GM12878 (cell line): ENCODE measurements around the gene PRPF6. TPM values are rescaled to one million over a fixed set of nuclear protein-coding genes. Genes with fewer than 3 reads are reported as not detected.

Source experiments
- ATAC-seq: fragments of 200-7000 bp; cut with Tn5 transposase; 3 replicates; pipeline ENCODE4 v1.9.1; 2020; ENCODE audit warnings: mild to moderate bottlenecking, moderate library complexity
- BruUV-seq: library from RNA; stranded (reverse); fragments of 400-500 nt; replicated peaks from 2 replicates; lab custom pipeline; 2021; lab: Mats Ljungman, UMichigan
- CTCF ChIA-PET: fragments of 300-600 bp; sonication (Branson Sonifier 250); formaldehyde crosslinking; extraction: SDS; loops from one replicate; lab custom pipeline; 2021; ENCODE audit warnings: inconsistent platforms; lab: Yijun Ruan, JAX
- POLR2A ChIA-PET: fragments of 350-600 bp; formaldehyde crosslinking; extraction: SDS; loops from one replicate; lab custom pipeline; 2021; ENCODE audit warnings: inconsistent platforms; lab: Charles Lee
- RAD21 ChIA-PET: fragments of 300-600 bp; sonication (Branson Sonifier 250); formaldehyde crosslinking; loops from one replicate; lab custom pipeline; 2023; ENCODE audit warnings: antibody characterized with exemption; ENCODE audit not compliant: unreplicated experiment; lab: Charles Lee
- SMC1A ChIA-PET: fragments of 300-600 bp; sonication (Branson Sonifier 250); formaldehyde crosslinking; loops from one replicate; lab custom pipeline; 2023; ENCODE audit not compliant: unreplicated experiment, uncharacterized antibody; lab: Charles Lee
- DNase-seq: peaks from one replicate; pipeline ENCODE4 v3.0.0-alpha.2; 2011; ENCODE audit warnings: low read depth, low spot score
- FAIRE-seq: peaks from 3 replicates; lab custom pipeline; 2011; peaks lifted over from hg19 to GRCh38; lab: Jason Lieb, UNC
- H2AFZ ChIP-seq: 2 replicates; pipeline ENCODE4 v1.6.0; 2011; ENCODE audit warnings: low read depth, low read length, control low read depth; ENCODE audit not compliant: control insufficient read depth
- H3K27ac ChIP-seq: 2 replicates; pipeline ENCODE4 v1.5.1; 2011; ENCODE audit warnings: control low read depth; ENCODE audit not compliant: control insufficient read depth, insufficient read depth
- H3K27me3 ChIP-seq, 2 experiments: replicated peaks in 1 of 2; 2 replicates each; pipeline versions ENCODE4 v1.6.0 to v1.6.1; 2011; ENCODE audit warnings: low read length in 1 of 2; ENCODE audit not compliant: control insufficient read depth in 2 of 2, insufficient read depth in 2 of 2
- H3K36me3 ChIP-seq, 2 experiments: 2 replicates each; pipeline ENCODE4 v1.5.1; 2011; ENCODE audit warnings: low read length in 1 of 2; ENCODE audit not compliant: control insufficient read depth in 2 of 2, insufficient read depth in 2 of 2
- H3K4me1 ChIP-seq: 2 replicates; pipeline ENCODE4 v1.6.1; 2011; ENCODE audit warnings: mild to moderate bottlenecking, low read length, moderate library complexity, mixed read lengths; ENCODE audit not compliant: control insufficient read depth, insufficient read depth
- H3K4me2 ChIP-seq: 2 replicates; pipeline ENCODE4 v1.6.0; 2011; ENCODE audit warnings: control low read depth; ENCODE audit not compliant: control insufficient read depth, insufficient read depth
- H3K4me3 ChIP-seq: fragments of 200-600 bp; sonication (generic); 2 replicates; pipeline ENCODE4 v1.5.1; 2016
- H3K79me2 ChIP-seq: 2 replicates; pipeline ENCODE4 v1.6.0; 2011; ENCODE audit warnings: low read length; ENCODE audit not compliant: control insufficient read depth, insufficient read depth
- H3K9ac ChIP-seq: 2 replicates; pipeline ENCODE4 v1.8.0; 2011; ENCODE audit warnings: low read length, control low read depth, mixed read lengths; ENCODE audit not compliant: control insufficient read depth, insufficient read depth
- H3K9me3 ChIP-seq: replicated peaks from 3 replicates; pipeline ENCODE4 v1.5.1; 2011; ENCODE audit warnings: mild to moderate bottlenecking, low read length; ENCODE audit not compliant: control insufficient read depth, insufficient read depth
- H4K20me1 ChIP-seq: 2 replicates; pipeline ENCODE4 v1.6.0; 2011; ENCODE audit not compliant: control insufficient read depth, insufficient read depth
- BACH1 ChIP-seq: fragments of 450-650 bp; IDR thresholded peaks from 2 replicates; pipeline ENCODE4 v1.6.1; 2017; ENCODE audit warnings: mild to moderate bottlenecking, borderline replicate concordance
- BMI1 ChIP-seq: fragments of 450-650 bp; IDR thresholded peaks from 2 replicates; pipeline ENCODE4 v1.6.1; 2016; ENCODE audit warnings: mild to moderate bottlenecking, moderate library complexity, borderline replicate concordance
- CREM ChIP-seq: IDR thresholded peaks from 2 replicates; pipeline ENCODE4 v1.6.1; 2014; ENCODE audit warnings: antibody characterized with exemption, low read depth
- CTCF ChIP-seq, 3 experiments: IDR thresholded peaks in 2 of 3; conservative IDR thresholded peaks in 1 of 3; 2 replicates each; pipeline ENCODE4 v1.5.1; 2011; ENCODE audit warnings: low read depth in 3 of 3, low read length in 3 of 3, mild to moderate bottlenecking in 3 of 3, control low read depth in 2 of 3, moderate library complexity in 2 of 3, inconsistent platforms in 1 of 3, mixed read lengths in 1 of 3; ENCODE audit not compliant: control insufficient read depth in 2 of 3, insufficient read depth in 1 of 3; ENCODE audit errors: extremely low read depth in 1 of 3
- E2F4 ChIP-seq: IDR thresholded peaks from 2 replicates; pipeline ENCODE4 v1.6.1; 2012; ENCODE audit warnings: low read depth, low read length, improper control_type of control experiment
- ETV6 ChIP-seq, 2 experiments: fragments of 450-650 bp in 1 of 2; IDR thresholded peaks in 1 of 2; conservative IDR thresholded peaks in 1 of 2; 2 replicates each; pipeline ENCODE4 v1.6.1; 2014; ENCODE audit warnings: antibody characterized with exemption in 1 of 2, borderline replicate concordance in 1 of 2, low read depth in 1 of 2, mild to moderate bottlenecking in 1 of 2, moderate library complexity in 1 of 2
- IKZF1 ChIP-seq: fragments of 450-650 bp; conservative IDR thresholded peaks from 2 replicates; pipeline ENCODE4 v1.6.1; 2017; ENCODE audit warnings: antibody characterized with exemption, mild to moderate bottlenecking
- NFYA ChIP-seq: IDR thresholded peaks from 2 replicates; pipeline ENCODE4 v1.6.1; 2011; ENCODE audit warnings: low read depth, mild to moderate bottlenecking, low read length, improper control_type of control experiment, borderline replicate concordance
- RELA ChIP-seq: fragments of 450-650 bp; IDR thresholded peaks from 2 replicates; pipeline ENCODE4 v1.8.0; 2014; ENCODE audit warnings: borderline replicate concordance; ENCODE audit not compliant: partially characterized antibody
- SREBF1 ChIP-seq: IDR thresholded peaks from 2 replicates; pipeline ENCODE4 v1.6.1; 2012; ENCODE audit warnings: mild to moderate bottlenecking, low read length
- STAT3 ChIP-seq: IDR thresholded peaks from 2 replicates; pipeline ENCODE4 v1.6.1; 2011; ENCODE audit warnings: low read depth, low read length, improper control_type of control experiment
- ZSCAN29 ChIP-seq: fragments of 450-650 bp; IDR thresholded peaks from 2 replicates; pipeline ENCODE4 v1.6.1; 2017; ENCODE audit warnings: mild to moderate bottlenecking, moderate library complexity
- WGBS: methylation state at CpG from one replicate; pipeline ENCODE4 v1.1.6; 2016; ENCODE audit warnings: low lambda C conversion rate; ENCODE audit not compliant: insufficient replicate concordance, insufficient coverage; ENCODE audit errors: missing lambda C conversion rate; 5-methylcytosine and 5-hydroxymethylcytosine counted together
- in situ Hi-C: fragments of 300-500 bp; cut with MboI; formaldehyde crosslinking; loops from 9 replicates; pipeline ENCODE4 v1.14.3; 2018; ENCODE audit warnings: mixed read lengths
- intact Hi-C: fragments of 100-400 bp; cut with micrococcal nuclease; formaldehyde crosslinking; loops from one replicate; pipeline ENCODE4 v1.14.2; 2022; ENCODE audit not compliant: unreplicated experiment
- polyA plus RNA-seq, 11 experiments: library from polyadenylated mRNA; depleted of rRNA in 4 of 11; unstranded in 6 of 11; stranded (reverse) in 5 of 11; fragments of >200 nt; fragmentation: Nextera tagmentation in 4 of 11; fragmentation: Illumina TruSeq in 1 of 11; extraction: Ambion mirVana in 4 of 11; extraction: Trizol in 1 of 11; gene quantifications; 1 replicate in 1 of 11; 2 replicates in 10 of 11; pipeline versions ENCODE4 v1.2.1 to v1.2.3, GENCODE V29; 2011 to 2016; ENCODE audit warnings: inconsistent platforms in 2 of 11, missing spikeins in 2 of 11, low read depth in 1 of 11
- total RNA-seq, 4 experiments: library from RNA; depleted of rRNA in 3 of 4; stranded (reverse); fragments of >200 nt in 3 of 4; fragmentation: Illumina TruSeq in 1 of 4; extraction: Trizol in 1 of 4; gene quantifications; 2 replicates each; pipeline versions ENCODE4 v1.2.1 to v1.2.3, GENCODE V29; 2013 to 2021

PRPF6 gene
- total and polyA plus RNA-seq, 10 of the 15 experiments (the other 5 are each of a cell fraction or from before 2014, with no cell fraction given) = 5.0 to 102 (median 71.3) TPM

GRCh38 chr20:64068386-64069208 lies 87.7 kb downstream of the PRPF6 start:
- Histone ChIP-seq H3K79me2 (no peaks in the 10 kb centered on the region), H3K4me3 (no peak overlapping the region), H3K9ac (no peak overlapping the region), H3K4me1 (peaks cover 26% of the 10 kb centered on the region), H3K27me3 (no peaks in the 10 kb centered on the region), H3K4me2 (no peak overlapping the region), H3K9me3 (no peaks in the 10 kb centered on the region), H3K36me3 (peaks cover 3 to 9% of the 10 kb centered on the region in 2 experiments; a peak in 3 of 4 replicates), H2AFZ (no peak overlapping the region), H4K20me1 (no peaks in the 10 kb centered on the region), H3K27ac (no peak overlapping the region)
- intact Hi-C loops (no loop called here), in situ Hi-C loops (no loop called here)
- FAIRE-seq (no peak), ATAC-seq (no peak), DNase-seq (no peak)
- ChIA-PET SMC1A (no interaction called here), POLR2A (no interaction called here), RAD21 (no interaction called here), CTCF (interaction anchor here (1.2 to 2.3 kb wide), 5 partner anchors 10 to 29 kb away, joined by 5 to 10 read pairs (median 7); no protein-coding TSS in a partner anchor)
- no TSS peak for BruUV-seq
- WGBS = 33% methylated on average over 12 of the region's 12 CpGs
- no peak for TF ChIP-seq ZSCAN29
- TF ChIP-seq CREM = no peak
- no peak for TF ChIP-seq BMI1
- no peak for TF ChIP-seq SREBF1
- TF ChIP-seq BACH1 = no peak
- TF ChIP-seq CTCF (IDR thresholded peaks at IDR 0.05 in 2 of 3, conservative IDR thresholded peaks at IDR 0.05 in 1 of 3; ENCODE audit: control insufficient read depth in 2 of 3, extremely low read depth in 1 of 3, insufficient read depth in 1 of 3, low read depth in 3 of 3, low read length in 3 of 3) = no peak
- TF ChIP-seq ETV6 (conservative IDR thresholded peaks at IDR 0.05 in 1 of 2, IDR thresholded peaks at IDR 0.05 in 1 of 2; ENCODE audit: borderline replicate concordance in 1 of 2, low read depth in 1 of 2) = no peak
- TF ChIP-seq NFYA = no peak
- no peak for TF ChIP-seq RELA
- no peak for TF ChIP-seq STAT3
- TF ChIP-seq IKZF1 = no peak
- no peak for TF ChIP-seq E2F4
